Measurements from ENCODE around the gene CT45A9.
"Not testable (repeated sequence)": the region's sequence is repeated elsewhere in the genome, so short reads cannot be mapped to it uniquely, and the experiment has no call there.

CT45A9 gene, protein sequence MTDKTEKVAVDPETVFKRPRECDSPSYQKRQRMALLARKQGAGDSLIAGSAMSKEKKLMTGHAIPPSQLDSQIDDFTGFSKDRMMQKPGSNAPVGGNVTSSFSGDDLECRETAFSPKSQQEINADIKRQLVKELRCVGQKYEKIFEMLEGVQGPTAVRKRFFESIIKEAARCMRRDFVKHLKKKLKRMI

DNA sequence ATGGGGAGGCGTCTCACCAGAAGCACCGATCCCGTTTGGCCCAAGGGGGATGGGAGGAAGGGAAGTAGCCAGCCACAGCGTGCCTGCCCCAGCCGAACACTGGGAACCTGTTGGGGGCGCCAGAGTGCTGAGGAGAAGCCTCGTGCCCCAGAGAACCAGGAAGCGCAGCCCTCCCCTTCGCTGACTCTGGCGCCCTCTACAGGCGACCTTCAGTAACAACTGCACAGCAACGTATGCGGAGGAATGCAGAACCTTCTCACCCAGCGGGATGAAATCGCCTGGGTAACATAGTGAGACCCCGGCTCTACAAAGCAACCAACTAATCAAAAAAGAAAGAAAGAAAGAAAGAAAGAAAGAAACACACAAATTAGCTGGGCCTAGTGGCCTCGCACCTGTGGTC is at the start of gene CT45A9:
TSS of gene CT45A9 (minus strand) at position 101 of the 400 bp plus-strand sequence. CDS start 3,751 bp downstream, outside the sequence.
- DNase-seq (ENCODE audit: low spot score), result not testable (repeated sequence)

DNA sequence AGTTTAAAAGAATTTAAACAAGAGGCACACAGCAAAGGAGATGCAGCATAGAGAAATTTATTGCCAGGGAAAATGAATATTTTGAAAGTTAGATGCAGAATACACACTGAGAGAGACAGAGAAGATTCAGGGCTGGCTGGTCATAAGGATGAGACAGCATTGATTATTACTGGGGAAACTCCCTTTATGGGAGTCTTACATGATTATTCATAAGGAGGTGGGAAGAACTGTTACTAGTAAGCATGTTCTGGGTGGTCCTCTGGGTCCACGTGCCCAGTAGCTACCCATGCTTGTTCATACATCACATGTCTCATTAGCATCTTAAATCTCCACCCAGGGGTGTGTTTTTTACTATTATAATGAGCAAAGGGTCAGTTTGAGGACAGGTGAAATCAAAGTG is 48.9 kb upstream of the CT45A9 start:
- not testable (repeated sequence) for DNase-seq (ENCODE audit: low spot score)

DNA sequence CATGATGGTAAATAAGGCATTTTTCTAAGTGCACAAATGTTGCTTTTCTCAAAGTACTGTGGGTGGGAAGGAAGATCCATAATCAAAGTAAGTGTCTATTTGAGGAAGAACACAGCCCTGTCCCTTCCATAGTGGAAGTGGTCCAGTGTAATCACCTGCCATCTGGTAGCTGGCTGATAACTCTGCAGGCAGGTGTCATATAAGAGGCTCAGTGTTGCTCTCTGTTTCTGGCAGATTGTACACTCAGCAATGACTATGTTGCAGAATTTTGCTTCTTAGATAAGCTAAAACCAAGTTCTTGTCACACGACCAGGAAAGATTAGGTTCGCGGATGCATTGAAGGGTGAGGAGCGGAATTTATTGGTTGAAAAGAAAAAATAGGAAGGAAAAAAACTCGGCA is 42.8 kb upstream of the CT45A9 start:
- no peak for DNase-seq (ENCODE audit: low spot score)

DNA sequence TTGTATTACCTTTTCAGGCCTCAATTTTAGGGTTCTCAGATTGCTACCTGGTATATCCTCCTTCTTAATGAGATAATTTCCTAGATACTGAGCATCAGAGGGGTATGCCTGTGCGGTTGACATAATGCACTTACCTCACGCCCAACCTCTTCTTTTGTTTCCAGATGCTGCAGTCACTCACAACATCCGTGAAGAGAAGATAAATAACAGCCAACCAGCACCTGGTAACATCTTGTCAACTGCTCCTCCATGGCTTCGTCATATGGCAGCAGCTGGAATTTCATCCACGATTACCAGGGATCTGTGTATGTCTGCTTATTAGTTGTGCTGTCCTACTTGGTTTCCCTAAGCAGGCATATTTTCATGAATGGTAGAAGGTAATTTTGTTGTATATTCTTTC is 38.6 kb upstream of the CT45A9 start:
- DNase-seq (ENCODE audit: low spot score), result no peak

DNA sequence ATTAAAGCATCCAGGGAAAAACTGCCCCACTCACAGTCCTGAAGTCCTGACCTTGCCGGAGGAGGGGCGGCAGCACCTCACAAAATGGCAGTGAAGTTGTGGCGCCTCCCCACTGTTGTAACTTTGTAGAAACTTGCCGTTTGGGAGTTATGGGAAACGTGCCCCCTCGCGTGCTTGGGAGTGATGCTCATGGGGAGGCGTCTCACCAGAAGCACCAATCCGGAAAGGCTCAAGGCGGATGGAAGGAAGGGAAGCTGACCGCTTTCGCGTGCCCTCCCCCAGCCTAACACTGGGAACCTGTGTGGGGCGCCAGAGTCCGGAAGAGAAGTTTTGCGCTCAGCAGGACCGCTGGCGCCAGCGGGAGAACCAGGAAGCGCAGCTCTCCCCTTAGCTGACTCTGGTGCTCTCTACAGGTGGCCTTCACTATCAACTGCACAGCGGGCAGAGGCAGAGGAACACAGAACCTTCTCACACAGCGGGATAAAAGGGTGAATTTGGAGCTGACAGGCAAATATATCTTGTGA is 21.7 kb upstream of the CT45A9 start, which contains the start of the genes CT45A10 and SAGE1:
TSS of gene CT45A10 (minus strand) at position 151 of the 524 bp plus-strand sequence. CDS start 8,100 bp downstream, outside the sequence.
TSS of gene SAGE1 (plus strand) at position 423 of the 524 bp plus-strand sequence. CDS start 2,527 bp downstream, outside the sequence.
- DNase-seq (ENCODE audit: low spot score), result no peak

DNA sequence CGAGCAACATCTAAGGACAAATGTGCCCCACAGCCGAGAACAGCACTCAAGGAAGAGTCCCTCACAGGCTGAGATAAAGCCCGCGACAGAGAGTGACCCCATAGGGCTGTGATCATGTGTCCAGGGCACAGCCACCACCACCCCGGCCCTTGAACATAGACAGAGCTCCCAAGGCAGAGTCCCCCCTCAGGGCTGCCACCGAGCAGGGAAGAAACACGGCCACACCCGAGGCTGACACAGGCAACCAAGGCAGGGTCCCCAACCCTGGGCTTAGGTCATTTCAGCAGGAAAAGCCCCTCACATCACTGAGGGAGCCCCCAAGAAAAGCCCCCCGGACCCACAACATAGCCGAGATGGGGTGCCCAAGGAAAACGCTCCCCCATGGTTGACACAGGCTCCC is 21.2 kb upstream of the CT45A9 start:
- no peak for DNase-seq (ENCODE audit: low spot score)

DNA sequence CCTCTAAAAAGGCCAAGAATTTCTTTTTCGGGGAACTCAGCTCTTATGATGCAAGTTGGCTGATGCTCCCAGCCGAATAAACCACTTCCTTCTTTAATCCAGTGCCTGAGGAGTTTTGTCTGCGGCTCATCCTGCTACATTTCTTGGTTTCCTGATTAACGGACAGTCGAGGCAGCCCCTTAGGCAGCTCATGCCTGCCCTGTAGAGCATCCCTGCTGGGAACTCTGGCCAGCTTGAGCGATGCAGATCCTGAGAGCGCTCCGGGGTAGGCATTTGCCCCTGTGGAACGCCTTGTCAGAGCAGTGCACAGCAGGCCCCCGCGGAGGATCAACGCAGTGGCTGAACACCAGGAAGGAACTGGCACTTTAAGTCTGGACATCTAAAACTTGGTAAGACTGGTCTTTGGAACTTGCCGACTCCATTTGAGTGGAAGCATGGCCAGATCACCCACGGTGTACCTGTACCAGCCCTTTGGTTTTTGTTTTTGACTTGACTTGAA is 18.5 kb upstream of the CT45A9 start:
- no peak for DNase-seq (ENCODE audit: low spot score)

DNA sequence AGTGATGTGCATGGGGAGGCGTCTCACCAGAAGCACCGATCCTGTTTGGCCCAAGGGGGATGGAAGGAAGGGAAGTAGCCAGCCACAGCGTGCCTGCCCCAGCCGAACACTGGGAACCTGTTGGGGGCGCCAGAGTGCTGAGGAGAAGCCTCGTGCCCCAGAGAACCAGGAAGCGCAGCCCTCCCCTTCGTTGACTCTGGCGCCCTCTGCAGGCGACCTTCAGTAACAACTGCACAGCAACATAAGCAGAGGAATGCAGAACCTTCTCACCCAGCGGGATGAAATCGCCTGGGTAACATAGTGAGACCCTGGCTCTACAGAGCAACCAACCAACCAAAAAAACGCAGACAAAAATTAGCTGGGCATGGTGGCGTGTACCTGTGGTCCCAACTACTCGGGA is 17.4 kb upstream of the CT45A9 start:
- DNase-seq (ENCODE audit: low spot score), result not testable (repeated sequence)

DNA sequence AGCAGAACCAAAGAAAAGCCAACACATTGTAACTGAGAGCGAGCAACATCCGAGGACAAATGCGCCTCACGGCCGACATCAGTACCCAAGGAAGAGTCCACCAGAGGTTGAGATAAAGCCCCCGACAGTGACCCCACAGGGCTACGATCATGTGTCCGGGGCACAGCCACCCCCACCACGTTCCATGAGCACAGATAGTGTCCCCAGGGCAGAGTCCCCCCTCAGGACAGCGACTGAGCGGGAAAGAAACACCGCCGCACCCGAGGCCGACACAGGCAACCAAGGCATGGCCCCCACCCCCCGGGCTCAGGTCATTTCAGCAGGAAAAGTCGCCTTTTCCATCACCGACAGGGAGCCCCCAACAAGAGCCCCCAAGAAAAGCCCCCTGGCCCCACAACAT is 16.6 kb upstream of the CT45A9 start:
- not testable (repeated sequence) for DNase-seq (ENCODE audit: low spot score)

DNA sequence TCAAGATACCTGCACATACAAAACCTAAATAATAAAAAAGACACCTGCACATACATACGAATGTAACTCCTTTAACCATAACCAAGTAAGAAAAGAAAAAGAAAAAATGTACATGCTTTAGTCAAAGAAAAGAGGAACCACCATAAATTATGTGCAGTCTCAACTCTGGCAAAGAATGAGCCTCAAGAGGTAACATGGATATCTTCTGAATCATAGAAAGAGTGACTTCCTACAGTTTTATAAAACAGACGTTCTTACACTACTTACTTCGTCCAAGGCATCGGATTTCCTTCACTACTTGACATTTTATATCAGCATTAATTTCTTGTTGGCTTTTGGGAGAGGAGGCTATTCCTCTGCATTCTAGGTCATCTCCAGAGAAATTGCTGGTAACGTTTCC is 11.1 kb upstream of the CT45A9 start:
- DNase-seq (ENCODE audit: low spot score), result not testable (repeated sequence)

DNA sequence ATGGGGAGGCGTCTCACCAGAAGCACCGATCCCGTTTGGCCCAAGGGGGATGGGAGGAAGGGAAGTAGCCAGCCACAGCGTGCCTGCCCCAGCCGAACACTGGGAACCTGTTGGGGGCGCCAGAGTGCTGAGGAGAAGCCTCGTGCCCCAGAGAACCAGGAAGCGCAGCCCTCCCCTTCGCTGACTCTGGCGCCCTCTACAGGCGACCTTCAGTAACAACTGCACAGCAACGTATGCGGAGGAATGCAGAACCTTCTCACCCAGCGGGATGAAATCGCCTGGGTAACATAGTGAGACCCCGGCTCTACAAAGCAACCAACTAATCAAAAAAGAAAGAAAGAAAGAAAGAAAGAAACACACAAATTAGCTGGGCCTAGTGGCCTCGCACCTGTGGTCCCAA is 17.2 kb downstream of the CT45A9 start, which contains the start of gene CT45A8:
TSS of gene CT45A8 (minus strand) at position 101 of the 400 bp plus-strand sequence. CDS start 3,755 bp downstream, outside the sequence.
- not testable (repeated sequence) for DNase-seq (ENCODE audit: low spot score)

DNA sequence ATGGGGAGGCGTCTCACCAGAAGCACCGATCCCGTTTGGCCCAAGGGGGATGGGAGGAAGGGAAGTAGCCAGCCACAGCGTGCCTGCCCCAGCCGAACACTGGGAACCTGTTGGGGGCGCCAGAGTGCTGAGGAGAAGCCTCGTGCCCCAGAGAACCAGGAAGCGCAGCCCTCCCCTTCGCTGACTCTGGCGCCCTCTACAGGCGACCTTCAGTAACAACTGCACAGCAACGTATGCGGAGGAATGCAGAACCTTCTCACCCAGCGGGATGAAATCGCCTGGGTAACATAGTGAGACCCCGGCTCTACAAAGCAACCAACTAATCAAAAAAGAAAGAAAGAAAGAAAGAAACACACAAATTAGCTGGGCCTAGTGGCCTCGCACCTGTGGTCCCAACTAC is 34.4 kb downstream of the CT45A9 start, which contains the start of gene CT45A7:
TSS of gene CT45A7 (minus strand) at position 101 of the 400 bp plus-strand sequence. CDS start 3,747 bp downstream, outside the sequence.
- not testable (repeated sequence) for DNase-seq (ENCODE audit: low spot score)

DNA sequence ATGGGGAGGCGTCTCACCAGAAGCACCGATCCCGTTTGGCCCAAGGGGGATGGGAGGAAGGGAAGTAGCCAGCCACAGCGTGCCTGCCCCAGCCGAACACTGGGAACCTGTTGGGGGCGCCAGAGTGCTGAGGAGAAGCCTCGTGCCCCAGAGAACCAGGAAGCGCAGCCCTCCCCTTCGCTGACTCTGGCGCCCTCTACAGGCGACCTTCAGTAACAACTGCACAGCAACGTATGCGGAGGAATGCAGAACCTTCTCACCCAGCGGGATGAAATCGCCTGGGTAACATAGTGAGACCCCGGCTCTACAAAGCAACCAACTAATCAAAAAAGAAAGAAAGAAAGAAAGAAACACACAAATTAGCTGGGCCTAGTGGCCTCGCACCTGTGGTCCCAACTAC is 51.7 kb downstream of the CT45A9 start, which contains the start of gene CT45A2:
TSS of gene CT45A2 (minus strand) at position 101 of the 400 bp plus-strand sequence. CDS start 3,747 bp downstream, outside the sequence.
- not testable (repeated sequence) for DNase-seq (ENCODE audit: low spot score)
